WTC11 (cell line): ENCODE data around the gene NFX1.

Experiments used
- CBFB ChIP-seq: sonication (generic); formaldehyde crosslinking; IDR thresholded peaks from 2 replicates; pipeline ENCODE4 v1.8.1; 2022; ENCODE audit warnings: mild to moderate bottlenecking, low read depth, missing genetic modification reagents
- ESRRA ChIP-seq: sonication (generic); formaldehyde crosslinking; IDR thresholded peaks from 2 replicates; pipeline ENCODE4 v1.8.1; 2022; ENCODE audit warnings: mild to moderate bottlenecking, missing genetic modification reagents, borderline replicate concordance
- FOXK1 ChIP-seq: sonication (generic); formaldehyde crosslinking; IDR thresholded peaks from 2 replicates; pipeline ENCODE4 v1.8.0; 2022; ENCODE audit warnings: mild to moderate bottlenecking, moderate library complexity, missing genetic modification reagents
- KAT7 ChIP-seq: sonication (generic); formaldehyde crosslinking; IDR thresholded peaks from 2 replicates; pipeline ENCODE4 v1.8.1; 2023; ENCODE audit warnings: missing genetic modification reagents, mild to moderate bottlenecking, borderline replicate concordance
- NFYB ChIP-seq: sonication (generic); formaldehyde crosslinking; conservative IDR thresholded peaks from 2 replicates; pipeline ENCODE4 v1.8.0; 2022; ENCODE audit warnings: low read depth, missing genetic modification reagents
- SP1 ChIP-seq: sonication (generic); formaldehyde crosslinking; conservative IDR thresholded peaks from 2 replicates; pipeline ENCODE4 v1.8.1; 2022; ENCODE audit warnings: missing genetic modification reagents
- TEAD4 ChIP-seq: sonication (generic); formaldehyde crosslinking; IDR thresholded peaks from 2 replicates; pipeline ENCODE4 v1.8.0; 2022; ENCODE audit warnings: mild to moderate bottlenecking, missing genetic modification reagents
- ZNF121 ChIP-seq: sonication (generic); formaldehyde crosslinking; IDR thresholded peaks from 2 replicates; pipeline ENCODE4 v1.8.0; 2023; ENCODE audit warnings: missing genetic modification reagents
- ZNF219 ChIP-seq: sonication (generic); formaldehyde crosslinking; IDR thresholded peaks from 2 replicates; pipeline ENCODE4 v1.8.0; 2023; ENCODE audit warnings: missing genetic modification reagents, mild to moderate bottlenecking, borderline replicate concordance
- ZNF671 ChIP-seq: fragments of 250-450 bp; sonication (Bioruptor Pico); IDR thresholded peaks from 2 replicates; pipeline ENCODE4 v1.8.0; 2021; ENCODE audit warnings: mild to moderate bottlenecking
- TF ChIP-seq, protein P1 (sequence below): fragments of 200-600 bp; IDR thresholded peaks from 2 replicates; pipeline ENCODE4 v1.8.0; 2022; ENCODE audit warnings: antibody characterized with exemption
- TF ChIP-seq, protein P2 (sequence below): sonication (generic); formaldehyde crosslinking; IDR thresholded peaks from 2 replicates; pipeline ENCODE4 v1.8.0; 2022; ENCODE audit warnings: mild to moderate bottlenecking, missing genetic modification reagents
- TF ChIP-seq, protein P3 (sequence below): sonication (generic); formaldehyde crosslinking; IDR thresholded peaks from 2 replicates; pipeline ENCODE4 v1.8.1; 2023; ENCODE audit warnings: mild to moderate bottlenecking, missing genetic modification reagents, moderate library complexity
- TF ChIP-seq, protein P4 (sequence below): sonication (generic); formaldehyde crosslinking; IDR thresholded peaks from 2 replicates; pipeline ENCODE4 v1.8.0; 2023; ENCODE audit warnings: mild to moderate bottlenecking, missing genetic modification reagents

DNA sequence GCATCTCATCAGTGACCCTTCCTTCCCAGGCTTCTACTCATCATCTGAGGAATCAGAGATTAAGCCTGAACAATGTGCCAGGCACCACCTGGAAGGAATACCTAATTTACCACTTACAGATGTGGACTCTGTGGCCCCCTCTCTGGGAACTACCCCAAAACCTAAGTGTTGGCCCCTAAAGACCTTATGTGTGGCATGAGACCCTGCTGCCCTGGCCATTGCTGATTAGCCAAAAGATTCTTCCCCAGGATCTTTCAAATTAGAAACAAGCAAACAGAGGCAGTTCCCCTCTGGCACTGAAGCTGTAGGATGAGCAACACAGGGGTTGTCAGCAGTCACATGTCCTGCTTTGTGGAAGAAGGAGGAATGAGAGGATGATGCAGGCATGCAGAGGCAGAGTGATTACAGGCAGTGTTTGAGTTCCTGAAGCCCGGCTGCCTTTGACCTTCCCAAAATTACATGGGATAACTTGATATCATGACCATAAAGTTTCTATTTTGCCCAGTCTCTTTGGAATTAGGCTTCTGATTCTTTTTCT is 39.8 kb upstream of the NFX1 start:
- TF ChIP-seq, protein P1, sequence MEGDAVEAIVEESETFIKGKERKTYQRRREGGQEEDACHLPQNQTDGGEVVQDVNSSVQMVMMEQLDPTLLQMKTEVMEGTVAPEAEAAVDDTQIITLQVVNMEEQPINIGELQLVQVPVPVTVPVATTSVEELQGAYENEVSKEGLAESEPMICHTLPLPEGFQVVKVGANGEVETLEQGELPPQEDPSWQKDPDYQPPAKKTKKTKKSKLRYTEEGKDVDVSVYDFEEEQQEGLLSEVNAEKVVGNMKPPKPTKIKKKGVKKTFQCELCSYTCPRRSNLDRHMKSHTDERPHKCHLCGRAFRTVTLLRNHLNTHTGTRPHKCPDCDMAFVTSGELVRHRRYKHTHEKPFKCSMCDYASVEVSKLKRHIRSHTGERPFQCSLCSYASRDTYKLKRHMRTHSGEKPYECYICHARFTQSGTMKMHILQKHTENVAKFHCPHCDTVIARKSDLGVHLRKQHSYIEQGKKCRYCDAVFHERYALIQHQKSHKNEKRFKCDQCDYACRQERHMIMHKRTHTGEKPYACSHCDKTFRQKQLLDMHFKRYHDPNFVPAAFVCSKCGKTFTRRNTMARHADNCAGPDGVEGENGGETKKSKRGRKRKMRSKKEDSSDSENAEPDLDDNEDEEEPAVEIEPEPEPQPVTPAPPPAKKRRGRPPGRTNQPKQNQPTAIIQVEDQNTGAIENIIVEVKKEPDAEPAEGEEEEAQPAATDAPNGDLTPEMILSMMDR = no peak
- TF ChIP-seq, protein P2, sequence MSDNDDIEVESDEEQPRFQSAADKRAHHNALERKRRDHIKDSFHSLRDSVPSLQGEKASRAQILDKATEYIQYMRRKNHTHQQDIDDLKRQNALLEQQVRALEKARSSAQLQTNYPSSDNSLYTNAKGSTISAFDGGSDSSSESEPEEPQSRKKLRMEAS (CRISPR knock-in tag) = no peak
- TF ChIP-seq SP1 (no peak), ESRRA (CRISPR knock-in tag) (no peak), CBFB (CRISPR knock-in tag) (no peak), ZNF121 (CRISPR knock-in tag) (no peak), KAT7 (CRISPR knock-in tag) (no peak), NFYB (no peak), TEAD4 (CRISPR knock-in tag) (no peak), ZNF671 (CRISPR knock-in tag) (no peak), ZNF219 (CRISPR knock-in tag) (no peak), FOXK1 (CRISPR knock-in tag) (no peak)
- TF ChIP-seq, protein P3, sequence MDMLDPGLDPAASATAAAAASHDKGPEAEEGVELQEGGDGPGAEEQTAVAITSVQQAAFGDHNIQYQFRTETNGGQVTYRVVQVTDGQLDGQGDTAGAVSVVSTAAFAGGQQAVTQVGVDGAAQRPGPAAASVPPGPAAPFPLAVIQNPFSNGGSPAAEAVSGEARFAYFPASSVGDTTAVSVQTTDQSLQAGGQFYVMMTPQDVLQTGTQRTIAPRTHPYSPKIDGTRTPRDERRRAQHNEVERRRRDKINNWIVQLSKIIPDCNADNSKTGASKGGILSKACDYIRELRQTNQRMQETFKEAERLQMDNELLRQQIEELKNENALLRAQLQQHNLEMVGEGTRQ (CRISPR knock-in tag) = no peak
- TF ChIP-seq, protein P4, sequence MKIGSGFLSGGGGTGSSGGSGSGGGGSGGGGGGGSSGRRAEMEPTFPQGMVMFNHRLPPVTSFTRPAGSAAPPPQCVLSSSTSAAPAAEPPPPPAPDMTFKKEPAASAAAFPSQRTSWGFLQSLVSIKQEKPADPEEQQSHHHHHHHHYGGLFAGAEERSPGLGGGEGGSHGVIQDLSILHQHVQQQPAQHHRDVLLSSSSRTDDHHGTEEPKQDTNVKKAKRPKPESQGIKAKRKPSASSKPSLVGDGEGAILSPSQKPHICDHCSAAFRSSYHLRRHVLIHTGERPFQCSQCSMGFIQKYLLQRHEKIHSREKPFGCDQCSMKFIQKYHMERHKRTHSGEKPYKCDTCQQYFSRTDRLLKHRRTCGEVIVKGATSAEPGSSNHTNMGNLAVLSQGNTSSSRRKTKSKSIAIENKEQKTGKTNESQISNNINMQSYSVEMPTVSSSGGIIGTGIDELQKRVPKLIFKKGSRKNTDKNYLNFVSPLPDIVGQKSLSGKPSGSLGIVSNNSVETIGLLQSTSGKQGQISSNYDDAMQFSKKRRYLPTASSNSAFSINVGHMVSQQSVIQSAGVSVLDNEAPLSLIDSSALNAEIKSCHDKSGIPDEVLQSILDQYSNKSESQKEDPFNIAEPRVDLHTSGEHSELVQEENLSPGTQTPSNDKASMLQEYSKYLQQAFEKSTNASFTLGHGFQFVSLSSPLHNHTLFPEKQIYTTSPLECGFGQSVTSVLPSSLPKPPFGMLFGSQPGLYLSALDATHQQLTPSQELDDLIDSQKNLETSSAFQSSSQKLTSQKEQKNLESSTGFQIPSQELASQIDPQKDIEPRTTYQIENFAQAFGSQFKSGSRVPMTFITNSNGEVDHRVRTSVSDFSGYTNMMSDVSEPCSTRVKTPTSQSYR (CRISPR knock-in tag) = no peak
